Tibial nerve (tissue), 3 donors: ENCODE data around the gene XIRP1.

Experiments used
- CTCF ChIP-seq, 5 experiments: fragments of 200-600 bp in 3 of 5; fragments of 450-650 bp in 2 of 5; sonication (generic) in 3 of 5; IDR thresholded peaks; one replicate each; pipeline ENCODE4 v1.5.1; 2016 to 2019; ENCODE audit warnings: antibody characterized with exemption in 5 of 5, mild to moderate bottlenecking in 3 of 5, moderate library complexity in 2 of 5
- POLR2A ChIP-seq, 2 donors: fragments of 450-650 bp; IDR thresholded peaks; one replicate each; pipeline ENCODE4 v1.6.1; 2017; ENCODE audit warnings: antibody characterized with exemption in 2 of 2, mild to moderate bottlenecking in 2 of 2, moderate library complexity in 2 of 2

- TF ChIP-seq POLR2A (IDR thresholded peaks at IDR 0.05) (no peak), CTCF (IDR thresholded peaks at IDR 0.05) (no peak)
These were observed 35.0 kb downstream of the XIRP1 start for GRCh38 chr3:39157359-39157758.
